ENCODE data around the gene C6orf62.

Gene C6orf62

GRCh38 chr6:24692003-24692402 lies 27.0 kb downstream of the C6orf62 start:
- TF ChIP-seq CTCF (IDR thresholded peaks at IDR 0.05; ENCODE audit: control extremely low read depth, extremely low read depth, low read depth, missing control alignments): no peak
- POLR2A ChIA-PET: no interaction called here
- DNase-seq (ENCODE audit: extremely low spot score): no peak
- CTCF ChIA-PET: interaction anchor here (1.5 kb wide), 2 partner anchors 25 to 111 kb away, joined by 3 to 6 read pairs; partner anchors contain the start of genes ACOT13 and TDP2

- ChIA-PET CTCF (interaction anchor here (1.7 kb wide), 1 partner anchor 170 kb away, joined by 4 read pairs; no protein-coding TSS in a partner anchor), POLR2A (interaction anchor here (0.6 kb wide), 1 partner anchor 132 kb away, joined by 3 read pairs; no protein-coding TSS in a partner anchor)
- TF ChIP-seq CTCF (IDR thresholded peaks at IDR 0.05; ENCODE audit: control extremely low read depth, extremely low read depth, low read depth, missing control alignments): no peak
- DNase-seq (ENCODE audit: extremely low spot score): no peak
These were observed 27.4 kb downstream of the C6orf62 start for GRCh38 chr6:24691550-24691949.

GRCh38 chr6:24690593-24690992 lies 28.4 kb downstream of the C6orf62 start:
- TF ChIP-seq CTCF (IDR thresholded peaks at IDR 0.05; ENCODE audit: control extremely low read depth, extremely low read depth, low read depth, missing control alignments): no peak

GRCh38 chr6:24689964-24690363 lies 29.0 kb downstream of the C6orf62 start:
- no peak for DNase-seq (ENCODE audit: extremely low spot score)
- CTCF ChIA-PET: interaction anchor here (1.0 to 2.9 kb wide), 4 partner anchors 109 to 169 kb away, joined by 3 to 13 read pairs (median 4); no protein-coding TSS in a partner anchor
- TF ChIP-seq CTCF (IDR thresholded peaks at IDR 0.05; ENCODE audit: control extremely low read depth, extremely low read depth, low read depth, missing control alignments): no peak
- POLR2A ChIA-PET: interaction anchor here (0.6 kb wide), 1 partner anchor 167 kb away, joined by 3 read pairs; no protein-coding TSS in a partner anchor

More at GRCh38 chr6:24690593-24690992, 28.4 kb downstream of the C6orf62 start:
- CTCF ChIA-PET: interaction anchor here (1.7 to 2.9 kb wide), 2 partner anchors 109 to 169 kb away, joined by 4 to 13 read pairs; no protein-coding TSS in a partner anchor
- no peak for DNase-seq (ENCODE audit: extremely low spot score)
- POLR2A ChIA-PET: no interaction called here

- DNase-seq (ENCODE audit: extremely low spot score): no peak
- ChIA-PET CTCF (no interaction called here), POLR2A (no interaction called here)
- no peak for TF ChIP-seq CTCF (IDR thresholded peaks at IDR 0.05; ENCODE audit: control extremely low read depth, extremely low read depth, low read depth, missing control alignments)
These were observed 32.0 kb downstream of the C6orf62 start for GRCh38 chr6:24686946-24687345.

- POLR2A ChIA-PET: no interaction called here
- CTCF ChIA-PET: no interaction called here
- TF ChIP-seq CTCF (IDR thresholded peaks at IDR 0.05; ENCODE audit: control extremely low read depth, extremely low read depth, low read depth, missing control alignments): no peak
- no peak for DNase-seq (ENCODE audit: extremely low spot score)
These were observed 32.5 kb downstream of the C6orf62 start for GRCh38 chr6:24686408-24686807.

Data from GM10248 (cell line).